ENCODE measurements around the gene TOP1. TPM values are rescaled to one million over a fixed set of nuclear protein-coding genes. Genes with fewer than 3 reads are reported as not detected.

Gene TOP1
- total RNA-seq, 1 experiment from 2014 or later = 29.1 TPM

- Histone ChIP-seq H3K4me2 (ENCODE audit: low read length) (no peak overlapping the region), H3K27me3 (ENCODE audit: low read length) (no peaks in the 10 kb centered on the region), H4K20me1 (ENCODE audit: low read length) (peaks cover 56% of the 10 kb centered on the region), H3K4me3 (ENCODE audit: low read length) (no peak overlapping the region), H3K9me2 (replicated peaks; ENCODE audit: low read length) (no peaks in the 10 kb centered on the region), H3K4me1 (ENCODE audit: insufficient read depth, low read length) (peaks cover 7% of the 10 kb centered on the region; the same call in 1 of the 2 replicates), H3K27ac (ENCODE audit: low read length) (no peak overlapping the region), H3K9me3 (ENCODE audit: low read length) (no peaks in the 10 kb centered on the region), H3K36me3 (ENCODE audit: low read depth, low read length) (no peaks in the 10 kb centered on the region), H3K9ac (ENCODE audit: low read length) (no peak overlapping the region), H3F3A (ENCODE audit: low read length, unreplicated experiment) (no peaks in the 10 kb centered on the region), H2AFZ (ENCODE audit: low read length) (no peak overlapping the region), H3K79me2 (ENCODE audit: low read length) (peaks cover 95% of the 10 kb centered on the region)
- no TSS peak for BruUV-seq (replicated peaks)
- intact Hi-C loops (cut with micrococcal nuclease) = no loop called here
- DNase-seq (no peak), ATAC-seq (no peak)
- ChIA-PET POLR2A (ENCODE audit: unreplicated experiment) (no interaction called here), CTCF (no interaction called here)
- TF ChIP-seq EZH2 (IDR thresholded peaks at IDR 0.05; ENCODE audit: low read length, unreplicated experiment) (no peak), EZH2phosphoT487 (IDR thresholded peaks at IDR 0.05; ENCODE audit: borderline replicate concordance, low read length) (no peak)
Measured at GRCh38 chr20:41147767-41148191, 119.2 kb downstream of the TOP1 start.

GRCh38 chr20:41148942-41149341 is 120.3 kb downstream of the TOP1 start:
- no peaks in the 10 kb centered on the region; the same call in 1 of the 2 replicates for H3K36me3 ChIP-seq (ENCODE audit: low read depth, low read length)
- no peaks in the 10 kb centered on the region for H3F3A ChIP-seq (ENCODE audit: low read length, unreplicated experiment)
- no peak overlapping the region for H3K4me2 ChIP-seq (ENCODE audit: low read length)
- no peak for ATAC-seq
- TF ChIP-seq EZH2phosphoT487 (IDR thresholded peaks at IDR 0.05; ENCODE audit: borderline replicate concordance, low read length) (no peak), EZH2 (IDR thresholded peaks at IDR 0.05; ENCODE audit: low read length, unreplicated experiment) (no peak), CTCF (conservative IDR thresholded peaks at IDR 0.05; ENCODE audit: low read depth, low read length) (no peak)
- ChIA-PET CTCF (no interaction called here), POLR2A (ENCODE audit: unreplicated experiment) (no interaction called here)
- no peak overlapping the region for H2AFZ ChIP-seq (ENCODE audit: low read length)
- peaks cover 50% of the 10 kb centered on the region for H4K20me1 ChIP-seq (ENCODE audit: low read length)
- no TSS peak for BruUV-seq (replicated peaks)
- no peaks in the 10 kb centered on the region for H3K9me3 ChIP-seq (ENCODE audit: low read length)
- H3K4me3 ChIP-seq (ENCODE audit: low read length) = no peak overlapping the region
- H3K9me2 ChIP-seq (replicated peaks; ENCODE audit: low read length) = no peaks in the 10 kb centered on the region
- no peak overlapping the region for H3K27ac ChIP-seq (ENCODE audit: low read length)
- peaks cover 90% of the 10 kb centered on the region for H3K79me2 ChIP-seq (ENCODE audit: low read length)
- H3K27me3 ChIP-seq (ENCODE audit: low read length) = no peaks in the 10 kb centered on the region
- intact Hi-C loops (cut with micrococcal nuclease) = no loop called here
- H3K4me1 ChIP-seq (ENCODE audit: insufficient read depth, low read length) = peaks cover 7% of the 10 kb centered on the region; the same call in 1 of the 2 replicates
- H3K9ac ChIP-seq (ENCODE audit: low read length) = no peak overlapping the region
- DNase-seq = no peak

GRCh38 chr20:41150664-41151063 is 122.0 kb downstream of the TOP1 start:
- Histone ChIP-seq H3K4me2 (ENCODE audit: low read length) (no peak overlapping the region), H3K27me3 (ENCODE audit: low read length) (no peaks in the 10 kb centered on the region), H3K36me3 (ENCODE audit: low read depth, low read length) (no peaks in the 10 kb centered on the region; the same call in 1 of the 2 replicates), H3K4me3 (ENCODE audit: low read length) (no peak overlapping the region), H3K9me3 (ENCODE audit: low read length) (no peaks in the 10 kb centered on the region), H3K4me1 (ENCODE audit: insufficient read depth, low read length) (peaks cover 7% of the 10 kb centered on the region; the same call in 1 of the 2 replicates), H3K9me2 (replicated peaks; ENCODE audit: low read length) (no peaks in the 10 kb centered on the region), H4K20me1 (ENCODE audit: low read length) (peaks cover 55% of the 10 kb centered on the region), H3K27ac (ENCODE audit: low read length) (no peak overlapping the region), H2AFZ (ENCODE audit: low read length) (no peak overlapping the region), H3K9ac (ENCODE audit: low read length) (no peak overlapping the region), H3K79me2 (ENCODE audit: low read length) (peaks cover 85% of the 10 kb centered on the region), H3F3A (ENCODE audit: low read length, unreplicated experiment) (no peaks in the 10 kb centered on the region)
- no peak for DNase-seq
- BruUV-seq (replicated peaks) = no TSS peak
- CTCF ChIA-PET = no interaction called here
- ATAC-seq = no peak
- TF ChIP-seq EZH2phosphoT487 (IDR thresholded peaks at IDR 0.05; ENCODE audit: borderline replicate concordance, low read length) = no peak
- no peak for TF ChIP-seq CTCF (conservative IDR thresholded peaks at IDR 0.05; ENCODE audit: low read depth, low read length)
- no peak for TF ChIP-seq EZH2 (IDR thresholded peaks at IDR 0.05; ENCODE audit: low read length, unreplicated experiment)
- POLR2A ChIA-PET (ENCODE audit: unreplicated experiment) = no interaction called here
- intact Hi-C loops (cut with micrococcal nuclease) = no loop called here

All from PC-3 (cell line).